A673 (cell line): Measurements from ENCODE around the gene TMEM207.

Experiments
- EZH2 ChIP-seq: fragments of 200-600 bp; sonication (generic); IDR thresholded peaks from 2 replicates; pipeline ENCODE4 v1.6.1; 2017; ENCODE audit warnings: borderline replicate concordance, low read depth, mild to moderate bottlenecking, mixed read lengths, antibody characterized with exemption, low read length; ENCODE audit not compliant: poor library complexity, severe bottlenecking
- TF ChIP-seq, protein P1 (sequence below): fragments of 300-800, 200-600 bp; sonication (generic); conservative IDR thresholded peaks from 2 replicates; pipeline ENCODE4 v1.5.1; 2017; ENCODE audit warnings: low read depth, mild to moderate bottlenecking, antibody characterized with exemption, low read length, moderate library complexity, mixed read lengths

DNA sequence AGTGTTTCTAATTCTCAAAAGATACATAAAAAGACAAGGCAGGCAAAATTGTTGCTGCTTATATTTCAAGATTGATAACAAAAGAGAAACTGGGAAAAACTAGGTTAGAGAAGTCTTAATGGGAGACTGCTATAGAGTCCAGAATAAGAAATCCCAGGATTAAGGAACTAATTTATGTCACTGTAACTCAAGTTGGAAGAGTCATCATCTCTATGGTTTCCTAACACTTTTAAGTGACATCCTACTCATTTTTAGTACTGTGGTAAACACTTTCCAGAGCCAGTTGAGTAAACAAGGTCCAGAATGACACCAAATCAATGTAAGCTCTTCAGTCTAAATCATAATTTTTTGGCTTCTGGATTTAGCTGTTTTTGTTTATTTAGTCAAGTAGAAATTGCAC, 53.7 kb downstream of the TMEM207 start:
- TF ChIP-seq EZH2: no peak
- TF ChIP-seq, protein P1, sequence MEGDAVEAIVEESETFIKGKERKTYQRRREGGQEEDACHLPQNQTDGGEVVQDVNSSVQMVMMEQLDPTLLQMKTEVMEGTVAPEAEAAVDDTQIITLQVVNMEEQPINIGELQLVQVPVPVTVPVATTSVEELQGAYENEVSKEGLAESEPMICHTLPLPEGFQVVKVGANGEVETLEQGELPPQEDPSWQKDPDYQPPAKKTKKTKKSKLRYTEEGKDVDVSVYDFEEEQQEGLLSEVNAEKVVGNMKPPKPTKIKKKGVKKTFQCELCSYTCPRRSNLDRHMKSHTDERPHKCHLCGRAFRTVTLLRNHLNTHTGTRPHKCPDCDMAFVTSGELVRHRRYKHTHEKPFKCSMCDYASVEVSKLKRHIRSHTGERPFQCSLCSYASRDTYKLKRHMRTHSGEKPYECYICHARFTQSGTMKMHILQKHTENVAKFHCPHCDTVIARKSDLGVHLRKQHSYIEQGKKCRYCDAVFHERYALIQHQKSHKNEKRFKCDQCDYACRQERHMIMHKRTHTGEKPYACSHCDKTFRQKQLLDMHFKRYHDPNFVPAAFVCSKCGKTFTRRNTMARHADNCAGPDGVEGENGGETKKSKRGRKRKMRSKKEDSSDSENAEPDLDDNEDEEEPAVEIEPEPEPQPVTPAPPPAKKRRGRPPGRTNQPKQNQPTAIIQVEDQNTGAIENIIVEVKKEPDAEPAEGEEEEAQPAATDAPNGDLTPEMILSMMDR: no peak
